Hepatocyte (in vitro differentiated cells): Measurements from ENCODE around the gene IRF5. TPM values are rescaled to one million over a fixed set of nuclear protein-coding genes. Genes with fewer than 3 reads are reported as not detected.

Experiments
- DNase-seq: peaks from one replicate; pipeline ENCODE4 v3.0.0-alpha.2; 2016; ENCODE audit warnings: low spot score
- H2AFZ ChIP-seq: fragments of 200-600 bp; sonication (generic); 2 replicates; pipeline ENCODE4 v1.6.0; 2016; ENCODE audit warnings: antibody characterized with exemption, mild to moderate bottlenecking
- H3K27ac ChIP-seq: fragments of 200-600 bp; sonication (generic); 2 replicates; pipeline ENCODE4 v1.5.1; 2016; ENCODE audit warnings: mild to moderate bottlenecking
- H3K27me3 ChIP-seq: fragments of 200-600 bp; sonication (generic); 2 replicates; pipeline ENCODE4 v1.6.1; 2016
- H3K36me3 ChIP-seq: fragments of 200-600 bp; sonication (generic); replicated peaks from 2 replicates; pipeline ENCODE4 v1.5.1; 2016; ENCODE audit warnings: low read depth; ENCODE audit not compliant: insufficient read depth
- H3K4me1 ChIP-seq: fragments of 200-600 bp; sonication (generic); 2 replicates; pipeline ENCODE4 v1.5.1; 2016; ENCODE audit warnings: mild to moderate bottlenecking, moderate library complexity; ENCODE audit not compliant: insufficient read depth
- H3K4me2 ChIP-seq: fragments of 200-600 bp; sonication (generic); 2 replicates; pipeline ENCODE4 v1.6.0; 2016
- H3K4me3 ChIP-seq: fragments of 200-600 bp; sonication (generic); 2 replicates; pipeline ENCODE4 v1.5.1; 2016; ENCODE audit warnings: mild to moderate bottlenecking
- H3K79me2 ChIP-seq: fragments of 200-600 bp; sonication (generic); 2 replicates; pipeline ENCODE4 v1.6.0; 2017; ENCODE audit warnings: mild to moderate bottlenecking
- H3K9me2 ChIP-seq: fragments of 200-600 bp; sonication (generic); replicated peaks from 2 replicates; pipeline ENCODE4 v1.6.0; 2017; ENCODE audit warnings: mild to moderate bottlenecking; ENCODE audit not compliant: insufficient read depth
- H3K9me3 ChIP-seq: fragments of 200-600 bp; sonication (generic); 2 replicates; pipeline ENCODE4 v1.5.1; 2016; ENCODE audit warnings: low read depth, mild to moderate bottlenecking
- H4K20me1 ChIP-seq: fragments of 200-600 bp; sonication (generic); 2 replicates; pipeline ENCODE4 v1.6.0; 2016; ENCODE audit warnings: mild to moderate bottlenecking; ENCODE audit not compliant: insufficient read depth, poor library complexity, severe bottlenecking
- CTCF ChIP-seq: fragments of 200-600 bp; sonication (generic); IDR thresholded peaks from 2 replicates; pipeline ENCODE4 v1.5.1; 2016; ENCODE audit warnings: antibody characterized with exemption, mild to moderate bottlenecking; ENCODE audit not compliant: poor library complexity
- EZH2 ChIP-seq: fragments of 200-600 bp; sonication (generic); IDR thresholded peaks from 2 replicates; pipeline ENCODE4 v1.6.1; 2016; ENCODE audit warnings: antibody characterized with exemption, mild to moderate bottlenecking, borderline replicate concordance
- EZH2phosphoT487 ChIP-seq: fragments of 200-600 bp; sonication (generic); IDR thresholded peaks from one replicate; pipeline ENCODE4 v1.6.1; 2018; ENCODE audit warnings: antibody characterized with exemption, mild to moderate bottlenecking, low read depth, moderate library complexity; ENCODE audit not compliant: unreplicated experiment, severe bottlenecking
- WGBS: methylation state at CpG from one replicate; pipeline ENCODE4 v1.1.6; 2016; ENCODE audit warnings: low lambda C conversion rate; ENCODE audit errors: missing lambda C conversion rate; 5-methylcytosine and 5-hydroxymethylcytosine counted together
- polyA plus RNA-seq: library from polyadenylated mRNA; unstranded; fragments of >200 nt; fragmentation: Nextera tagmentation; extraction: Ambion mirVana; gene quantifications from 2 replicates; pipeline ENCODE4 v1.2.1, GENCODE V29; 2016
- total RNA-seq: library from RNA; depleted of rRNA; stranded (reverse); fragments of >200 nt; gene quantifications from 2 replicates; pipeline ENCODE4 v1.2.3, GENCODE V29; 2014

IRF5 gene
- total and polyA plus RNA-seq, 2 experiments from 2014 or later = 0.73 TPM; not detected in 1

DNA sequence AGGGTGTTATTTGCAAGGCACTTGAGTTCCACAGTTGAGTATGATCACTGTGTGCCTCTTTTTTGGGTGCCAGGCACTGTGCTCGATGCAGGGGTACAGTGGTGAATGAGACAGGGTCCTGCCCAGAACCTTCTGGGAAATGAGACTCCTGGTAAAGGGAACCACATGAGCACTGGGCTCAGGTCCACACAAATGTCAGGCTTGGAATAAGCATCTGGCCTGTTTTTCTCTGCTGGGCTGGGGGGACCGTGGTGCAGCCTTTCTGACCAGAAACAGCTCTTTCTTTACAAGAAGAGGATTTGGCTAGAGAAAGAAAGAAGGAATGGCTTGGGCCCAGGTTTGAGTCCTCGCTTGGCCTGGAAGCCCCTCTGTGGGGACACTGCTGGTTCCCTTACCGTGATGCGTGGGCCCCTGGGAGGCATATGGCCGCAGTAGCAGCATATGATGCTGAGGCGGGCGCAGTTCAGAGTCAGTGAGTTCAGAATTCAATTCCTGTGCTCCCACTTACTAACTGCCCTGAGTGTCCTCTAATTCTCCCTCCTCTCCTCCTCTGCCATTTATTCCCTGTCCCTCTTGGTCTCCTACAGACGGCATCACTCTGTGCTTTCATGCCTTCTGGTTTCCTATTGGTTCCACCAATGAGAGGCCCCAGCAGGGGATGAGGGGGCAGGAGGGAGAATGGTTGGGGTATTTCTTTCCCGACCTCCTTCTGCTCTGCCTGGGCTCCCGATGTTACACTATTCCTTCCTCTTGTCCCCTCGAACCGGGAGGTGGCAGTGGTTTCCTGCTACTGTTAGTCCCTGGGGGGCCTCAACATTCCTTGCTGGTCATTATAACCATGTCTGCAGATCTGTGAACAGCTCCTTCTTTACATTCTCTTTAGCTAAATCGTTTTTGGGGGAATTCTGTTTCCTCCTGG lies 17.6 kb upstream of the IRF5 start:
- Histone ChIP-seq H3K9me2 (no peaks in the 10 kb centered on the region), H4K20me1 (no peaks in the 10 kb centered on the region), H3K27ac (no peak overlapping the region), H3K4me2 (no peak overlapping the region), H3K36me3 (no peaks in the 10 kb centered on the region), H3K79me2 (no peaks in the 10 kb centered on the region), H3K27me3 (peaks cover 63% of the 10 kb centered on the region), H2AFZ (no peak overlapping the region), H3K4me1 (no peaks in the 10 kb centered on the region), H3K4me3 (no peak overlapping the region), H3K9me3 (no peaks in the 10 kb centered on the region)
- TF ChIP-seq EZH2 (no peak), EZH2phosphoT487 (no peak), CTCF (no peak)
- DNase-seq = no peak
- WGBS = 59% methylated on average over 14 of the region's 14 CpGs

DNA sequence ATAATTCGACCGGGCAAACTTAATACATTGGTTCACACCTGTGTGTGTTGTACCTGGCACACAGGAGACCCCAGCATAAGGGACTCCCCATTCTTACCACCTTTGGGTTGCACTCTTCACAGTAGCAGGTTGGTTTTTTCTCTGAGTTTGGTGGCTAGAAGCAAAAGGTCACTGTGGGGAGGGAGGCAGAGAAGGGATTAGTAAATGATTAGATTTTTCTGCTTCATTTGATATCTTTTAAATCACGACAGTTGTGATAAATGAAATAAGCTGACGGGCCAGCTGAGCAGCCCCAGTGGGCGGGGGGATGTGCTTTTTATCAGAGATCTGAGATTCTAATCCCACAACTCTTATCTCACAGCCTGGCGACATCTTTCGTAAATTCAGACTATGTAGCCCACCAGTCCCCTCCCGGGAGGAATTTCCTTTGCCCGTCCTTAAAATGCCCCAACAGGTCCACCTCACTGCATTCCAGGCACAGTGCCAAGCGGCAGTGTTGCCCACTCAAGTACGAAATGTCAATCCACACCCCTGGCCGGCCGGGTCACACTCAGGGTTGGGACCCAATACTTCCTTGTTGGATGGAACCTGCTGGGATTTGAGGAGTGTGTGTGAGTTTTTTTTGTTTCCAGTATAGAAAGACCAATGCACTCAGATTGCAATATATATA lies 16.7 kb upstream of the IRF5 start:
- H3K9me3 ChIP-seq = no peaks in the 10 kb centered on the region
- no peak for TF ChIP-seq EZH2phosphoT487
- no peak for TF ChIP-seq CTCF
- TF ChIP-seq EZH2 = no peak
- no peaks in the 10 kb centered on the region for H3K36me3 ChIP-seq
- H3K27me3 ChIP-seq = peaks cover 54% of the 10 kb centered on the region
- no peak overlapping the region for H3K4me3 ChIP-seq
- no peak overlapping the region for H3K27ac ChIP-seq
- H3K4me1 ChIP-seq = no peaks in the 10 kb centered on the region
- H3K9me2 ChIP-seq = no peaks in the 10 kb centered on the region
- no peaks in the 10 kb centered on the region for H4K20me1 ChIP-seq
- no peaks in the 10 kb centered on the region for H3K79me2 ChIP-seq
- no peak overlapping the region for H2AFZ ChIP-seq
- no peak overlapping the region for H3K4me2 ChIP-seq
- no peak for DNase-seq
- 58% methylated on average over 13 of the region's 13 CpGs for WGBS

GRCh38 chr7:128921866-128922440 lies 15.8 kb upstream of the IRF5 start:
- DNase-seq = no peak
- H3K27me3 ChIP-seq = peaks cover 45% of the 10 kb centered on the region
- 77% methylated on average over 9 of the region's 9 CpGs for WGBS

More at GRCh38 chr7:128921866-128922440, 15.8 kb upstream of the IRF5 start:
- TF ChIP-seq EZH2phosphoT487 (no peak), EZH2 (no peak), CTCF (no peak)
- no peaks in the 10 kb centered on the region for H3K4me1 ChIP-seq
- H3K27ac ChIP-seq = no peak overlapping the region
- no peak overlapping the region for H3K4me3 ChIP-seq
- no peaks in the 10 kb centered on the region for H3K36me3 ChIP-seq
- H3K9me3 ChIP-seq = no peaks in the 10 kb centered on the region
- H4K20me1 ChIP-seq = no peaks in the 10 kb centered on the region
- no peaks in the 10 kb centered on the region for H3K9me2 ChIP-seq
- no peak overlapping the region for H3K4me2 ChIP-seq
- H2AFZ ChIP-seq = no peak overlapping the region
- no peaks in the 10 kb centered on the region for H3K79me2 ChIP-seq
